HEK293T (cell line): ENCODE measurements around the gene DEDD2.

ENCODE experiments used
- CTCF ChIA-PET: fragments of 350-600 bp; formaldehyde crosslinking; extraction: SDS; loops from one replicate; lab custom pipeline; 2021; ENCODE audit warnings: antibody characterized with exemption, inconsistent platforms; lab: Yijun Ruan, JAX
- POLR2A ChIA-PET: fragments of 350-600 bp; formaldehyde crosslinking; extraction: SDS; loops from one replicate; lab custom pipeline; 2020; ENCODE audit warnings: antibody characterized with exemption, inconsistent platforms; lab: Yijun Ruan, JAX
- DNase-seq: peaks from one replicate; pipeline ENCODE4 v3.0.0; 2012; ENCODE audit warnings: mixed read lengths; ENCODE audit errors: extremely low spot score
- ARNT ChIP-seq: fragments of 450-650 bp; IDR thresholded peaks from 2 replicates; pipeline ENCODE4 v1.6.1; 2017; ENCODE audit warnings: mild to moderate bottlenecking
- BHLHE40 ChIP-seq: fragments of 450-650 bp; IDR thresholded peaks from 2 replicates; pipeline ENCODE4 v1.6.1; 2016; ENCODE audit warnings: mild to moderate bottlenecking, moderate library complexity, borderline replicate concordance
- CTBP1 ChIP-seq: fragments of 450-650 bp; IDR thresholded peaks from 2 replicates; pipeline ENCODE4 v1.6.1; 2016; ENCODE audit warnings: borderline replicate concordance
- ELF4 ChIP-seq: fragments of 450-650 bp; IDR thresholded peaks from 2 replicates; pipeline ENCODE4 v1.6.1; 2017; ENCODE audit warnings: antibody characterized with exemption
- FOXA1 ChIP-seq: fragments of 450-650 bp; IDR thresholded peaks from 2 replicates; pipeline ENCODE4 v1.6.1; 2016; ENCODE audit warnings: mild to moderate bottlenecking
- FOXK2 ChIP-seq: fragments of 450-650 bp; IDR thresholded peaks from 2 replicates; pipeline ENCODE4 v1.6.1; 2016; ENCODE audit warnings: mild to moderate bottlenecking
- FOXM1 ChIP-seq: fragments of 450-650 bp; IDR thresholded peaks from 2 replicates; pipeline ENCODE4 v1.6.1; 2017; ENCODE audit warnings: mild to moderate bottlenecking, borderline replicate concordance
- HDGF ChIP-seq: fragments of 450-650 bp; IDR thresholded peaks from 2 replicates; pipeline ENCODE4 v1.6.1; 2017; ENCODE audit warnings: antibody characterized with exemption, borderline replicate concordance
- L3MBTL2 ChIP-seq: fragments of 450-650 bp; conservative IDR thresholded peaks from 2 replicates; pipeline ENCODE4 v1.6.1; 2016; ENCODE audit warnings: mild to moderate bottlenecking
- LEF1 ChIP-seq: fragments of 450-650 bp; IDR thresholded peaks from 2 replicates; pipeline ENCODE4 v1.6.1; 2017; ENCODE audit warnings: mild to moderate bottlenecking, borderline replicate concordance
- NFRKB ChIP-seq: fragments of 450-650 bp; IDR thresholded peaks from 2 replicates; pipeline ENCODE4 v1.6.1; 2016; ENCODE audit warnings: mild to moderate bottlenecking, moderate library complexity
- SP1 ChIP-seq: fragments of 450-650 bp; IDR thresholded peaks from 2 replicates; pipeline ENCODE4 v1.6.1; 2017
- SUZ12 ChIP-seq: fragments of 450-650 bp; IDR thresholded peaks from 2 replicates; pipeline ENCODE4 v1.6.1; 2016; ENCODE audit warnings: mild to moderate bottlenecking
- TARDBP ChIP-seq: fragments of 450-650 bp; IDR thresholded peaks from 2 replicates; pipeline ENCODE4 v1.6.1; 2016
- ZNF384 ChIP-seq: fragments of 450-650 bp; IDR thresholded peaks from 2 replicates; pipeline ENCODE4 v1.6.1; 2016
- TF ChIP-seq, protein P1 (sequence below): fragments of 450-650 bp; IDR thresholded peaks from 2 replicates; pipeline ENCODE4 v1.6.1; 2016

DEDD2 gene

DNA sequence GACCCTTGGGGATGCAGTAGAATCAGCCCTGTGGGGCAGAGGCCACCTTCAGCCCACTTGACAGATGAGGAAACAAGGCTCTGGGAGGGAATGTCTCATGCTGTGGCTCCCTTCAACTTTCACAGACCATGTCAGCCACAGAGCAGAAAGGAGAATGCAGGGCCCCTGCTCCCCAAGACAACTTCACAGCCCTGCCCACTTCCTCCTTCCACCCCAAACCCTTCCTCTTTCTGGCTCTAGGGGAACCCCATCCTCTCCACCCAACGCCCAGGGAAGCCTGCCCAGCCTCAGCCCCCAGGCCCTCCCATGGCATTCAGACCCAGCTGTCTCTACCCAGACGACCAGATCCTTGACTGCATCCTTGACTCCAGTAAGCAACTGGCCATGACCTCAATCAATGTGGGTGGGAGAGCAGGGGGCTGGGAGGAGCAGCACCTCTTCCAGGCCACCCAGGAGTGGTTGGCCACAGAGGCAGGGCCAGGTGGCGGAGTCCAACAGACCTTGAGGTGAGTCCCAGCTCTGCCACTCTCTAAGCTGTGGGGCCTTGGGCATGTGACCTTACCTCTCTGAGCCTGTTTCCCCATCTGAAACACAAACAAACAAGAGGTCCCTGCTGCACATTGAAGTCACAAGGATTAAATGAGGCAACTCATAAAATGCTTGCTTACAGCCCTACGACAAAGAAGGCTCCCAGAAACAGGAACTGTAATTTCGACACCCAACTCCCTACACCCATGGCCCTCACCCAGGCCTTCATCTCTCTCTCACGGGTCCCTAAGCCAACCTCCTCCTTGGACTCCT is 15.8 kb downstream of the DEDD2 start:
- no peak for DNase-seq
- POLR2A ChIA-PET = no interaction called here
- CTCF ChIA-PET = no interaction called here
- no peak for TF ChIP-seq HDGF
- no peak for TF ChIP-seq SP1
- no peak for TF ChIP-seq L3MBTL2
- TF ChIP-seq CTBP1 = no peak
- no peak for TF ChIP-seq SUZ12
- TF ChIP-seq NFRKB = no peak
- no peak for TF ChIP-seq BHLHE40
- no peak for TF ChIP-seq ARNT
- TF ChIP-seq LEF1 = no peak
- no peak for TF ChIP-seq FOXM1

DNA sequence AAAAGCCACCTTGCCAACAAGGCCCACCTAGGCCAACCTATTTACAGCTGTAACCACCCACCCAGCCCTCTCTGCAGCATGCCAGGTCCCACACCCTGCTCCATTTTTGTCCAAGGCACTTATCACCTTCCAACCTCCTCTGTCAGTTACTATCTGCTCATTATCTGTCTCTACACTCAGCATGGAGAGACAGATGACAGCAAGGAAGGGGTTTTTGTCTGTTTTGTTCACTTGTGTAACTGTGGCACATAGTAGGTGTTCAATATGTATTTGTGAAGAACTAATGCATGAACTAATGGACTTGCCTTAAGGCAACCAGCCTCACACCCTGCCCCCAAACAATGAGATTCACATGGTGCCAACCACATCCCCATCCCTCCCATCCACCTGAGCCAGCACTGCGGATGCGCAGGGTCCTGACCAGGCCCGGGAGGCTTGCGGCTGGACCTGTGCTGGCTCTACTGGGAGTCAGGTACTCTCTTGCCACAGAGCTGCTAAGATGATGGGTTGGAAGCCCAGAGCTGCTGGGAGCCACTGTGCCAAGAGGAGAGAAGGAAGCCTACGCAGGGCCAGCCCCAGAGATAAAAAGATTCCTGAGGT is 17.3 kb downstream of the DEDD2 start:
- CTCF ChIA-PET = no interaction called here
- DNase-seq = no peak
- no peak for TF ChIP-seq ELF4
- no peak for TF ChIP-seq L3MBTL2
- no peak for TF ChIP-seq HDGF
- TF ChIP-seq LEF1 = no peak
- TF ChIP-seq, protein P1, sequence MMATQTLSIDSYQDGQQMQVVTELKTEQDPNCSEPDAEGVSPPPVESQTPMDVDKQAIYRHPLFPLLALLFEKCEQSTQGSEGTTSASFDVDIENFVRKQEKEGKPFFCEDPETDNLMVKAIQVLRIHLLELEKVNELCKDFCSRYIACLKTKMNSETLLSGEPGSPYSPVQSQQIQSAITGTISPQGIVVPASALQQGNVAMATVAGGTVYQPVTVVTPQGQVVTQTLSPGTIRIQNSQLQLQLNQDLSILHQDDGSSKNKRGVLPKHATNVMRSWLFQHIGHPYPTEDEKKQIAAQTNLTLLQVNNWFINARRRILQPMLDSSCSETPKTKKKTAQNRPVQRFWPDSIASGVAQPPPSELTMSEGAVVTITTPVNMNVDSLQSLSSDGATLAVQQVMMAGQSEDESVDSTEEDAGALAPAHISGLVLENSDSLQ = no peak
- TF ChIP-seq NFRKB = no peak
- no peak for TF ChIP-seq SUZ12
- TF ChIP-seq CTBP1 = no peak
- no peak for TF ChIP-seq TARDBP
- TF ChIP-seq SP1 = no peak
- no peak for TF ChIP-seq ZNF384
- no peak for TF ChIP-seq BHLHE40
- TF ChIP-seq FOXM1 = no peak
- TF ChIP-seq FOXK2 = no peak
- TF ChIP-seq FOXA1 = no peak
- POLR2A ChIA-PET = no interaction called here

DNA sequence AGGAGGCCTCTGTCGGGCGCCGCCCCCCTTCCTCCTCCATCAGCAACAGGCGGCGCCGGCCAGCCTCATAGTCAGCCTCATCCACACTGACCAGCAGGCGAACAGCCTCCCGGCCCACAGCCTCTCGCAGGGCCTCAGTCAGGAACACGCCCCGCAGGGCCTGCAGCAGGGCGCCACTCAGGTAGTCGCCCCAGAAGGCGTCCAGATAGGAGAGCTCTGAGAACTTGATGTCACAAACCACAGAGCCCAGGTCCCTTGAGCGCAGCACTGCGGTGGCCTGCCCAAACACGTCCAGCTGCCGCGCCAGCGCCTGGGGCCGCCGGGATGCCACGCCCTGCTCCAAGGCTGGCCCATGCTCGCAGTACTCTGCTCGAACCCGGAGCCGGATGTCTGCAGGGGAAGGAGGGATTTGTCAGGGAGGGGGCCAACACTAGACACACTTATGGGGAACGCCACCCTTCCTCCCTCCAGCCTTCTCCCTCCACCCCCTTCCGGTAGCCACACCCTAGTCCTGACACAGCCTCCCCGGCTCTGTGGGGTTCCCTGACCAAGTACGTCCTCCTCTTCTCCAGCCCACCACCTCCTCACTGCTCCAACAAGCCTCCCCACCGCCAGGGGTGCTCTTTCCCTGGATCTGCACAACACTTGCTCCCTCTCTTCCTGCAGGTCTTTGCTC is 17.9 kb downstream of the DEDD2 start:
- TF ChIP-seq ARNT = no peak
- no peak for TF ChIP-seq ZNF384
- no peak for TF ChIP-seq LEF1
- no peak for TF ChIP-seq SUZ12
- no peak for TF ChIP-seq HDGF
- no peak for TF ChIP-seq FOXA1
- TF ChIP-seq, protein P1 = no peak
- TF ChIP-seq FOXM1 = no peak
- no peak for TF ChIP-seq BHLHE40
- no peak for TF ChIP-seq NFRKB
- no peak for TF ChIP-seq L3MBTL2
- no peak for TF ChIP-seq FOXK2
- TF ChIP-seq TARDBP = no peak
- TF ChIP-seq SP1 = no peak
- TF ChIP-seq CTBP1 = no peak
- TF ChIP-seq ELF4 = no peak
- DNase-seq = no peak
- ChIA-PET POLR2A (no interaction called here), CTCF (no interaction called here)

DNA sequence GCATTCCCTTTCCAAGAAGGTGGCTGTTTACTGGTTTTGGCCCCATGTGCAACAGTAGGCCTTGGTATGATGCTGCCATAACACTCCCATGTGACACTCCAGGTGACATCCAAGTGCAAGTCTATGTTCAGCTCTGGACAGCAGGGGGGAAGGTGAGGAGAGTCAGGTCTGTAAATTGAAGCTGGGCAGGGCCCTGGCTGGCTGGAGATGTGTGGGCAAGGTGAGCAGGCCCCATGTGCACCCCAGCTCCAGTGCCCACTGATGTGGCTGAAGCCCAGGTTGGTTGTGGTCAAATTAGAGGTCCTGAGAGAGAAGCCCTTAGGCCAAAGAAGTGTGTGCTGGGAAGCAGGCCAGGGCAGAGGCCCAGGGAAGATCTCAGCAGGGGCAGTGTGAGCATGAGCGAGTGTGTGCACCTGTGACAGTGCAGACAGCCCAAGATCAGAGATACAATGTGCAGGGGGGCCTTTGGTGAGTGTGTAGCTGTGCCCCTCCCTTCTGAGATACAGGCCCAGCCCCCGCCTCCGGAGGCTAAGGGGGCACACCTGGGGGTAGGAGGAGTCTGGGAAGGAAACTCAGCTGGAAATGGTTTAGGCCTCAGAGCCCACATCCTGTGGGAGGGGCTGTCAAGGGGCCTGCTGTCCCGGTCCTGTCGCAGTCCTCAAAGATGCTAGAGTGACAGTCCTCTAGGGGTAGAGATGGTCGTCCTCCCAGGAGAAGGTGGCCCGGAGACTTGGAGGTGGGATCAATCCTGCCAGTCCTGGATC is 18.6 kb downstream of the DEDD2 start:
- POLR2A ChIA-PET = no interaction called here
- TF ChIP-seq SUZ12 (no peak), TARDBP (no peak), HDGF (no peak), SP1 (no peak)
- CTCF ChIA-PET = no interaction called here
- DNase-seq = no peak

DNA sequence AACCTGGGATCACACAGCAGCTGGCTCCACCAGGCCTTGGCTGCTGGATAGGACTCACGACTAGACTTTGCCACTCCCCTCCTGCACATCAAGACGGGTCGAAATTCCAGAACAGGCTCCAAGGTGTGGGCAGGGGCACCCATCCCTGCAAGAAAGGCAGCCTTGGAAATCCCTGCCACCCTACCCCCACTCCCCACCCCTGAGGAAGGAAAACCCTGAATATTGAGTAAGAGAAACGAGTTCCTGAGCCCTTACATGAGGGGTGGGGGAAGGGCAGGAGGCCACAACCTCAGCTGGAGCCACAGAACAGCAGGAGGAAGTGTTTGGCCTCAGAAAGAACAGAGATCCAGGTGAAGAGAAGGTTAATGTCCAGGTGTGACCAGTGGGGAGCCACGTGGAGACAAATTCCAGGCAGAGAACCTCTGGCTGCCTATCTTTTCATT is 20.1 kb downstream of the DEDD2 start:
- ChIA-PET CTCF (no interaction called here), POLR2A (no interaction called here)
- no peak for TF ChIP-seq FOXM1
- TF ChIP-seq ZNF384 = no peak
- TF ChIP-seq LEF1 = no peak
- TF ChIP-seq FOXK2 = no peak
- no peak for TF ChIP-seq L3MBTL2
- no peak for TF ChIP-seq ARNT
- TF ChIP-seq HDGF = no peak
- TF ChIP-seq NFRKB = no peak
- no peak for TF ChIP-seq SUZ12
- no peak for TF ChIP-seq CTBP1
- no peak for TF ChIP-seq FOXA1
- no peak for TF ChIP-seq ELF4
- no peak for TF ChIP-seq SP1
- TF ChIP-seq, protein P1 = no peak
- no peak for TF ChIP-seq TARDBP
- no peak for DNase-seq
